ENCODE measurements around the gene LTA4H. TPM values are rescaled to one million over a fixed set of nuclear protein-coding genes. Genes with fewer than 3 reads are reported as not detected.

LTA4H gene
- total RNA-seq, 3 donors from 2014 or later, result 66.5 to 94.5 (median 67.4) TPM

- intact Hi-C loops (cut with DNase I; ENCODE audit: low total_unique reads), result no loop called here
Observed at GRCh38 chr12:95967301-95967700, 68.1 kb downstream of the LTA4H start.

GRCh38 chr12:95966287-95966870 lies 69.0 kb downstream of the LTA4H start:
- no peak for DNase-seq (ENCODE audit: low spot score in 2 of 2)
- H3K4me3 ChIP-seq, result no peak overlapping the region
- H3K9me3 ChIP-seq, result no peaks in the 10 kb centered on the region
- intact Hi-C loops (cut with DNase I; ENCODE audit: low total_unique reads), result no loop called here
- TF ChIP-seq CTCF (IDR thresholded peaks at IDR 0.05) (no peak), POLR2AphosphoS5 (IDR thresholded peaks at IDR 0.05) (no peak), POLR2A (IDR thresholded peaks at IDR 0.05) (no peak)
- H3K27ac ChIP-seq, result no peak overlapping the region
- no peaks in the 10 kb centered on the region for H3K4me1 ChIP-seq
- no peaks in the 10 kb centered on the region for H3K27me3 ChIP-seq
- no peaks in the 10 kb centered on the region for H3K36me3 ChIP-seq

More at GRCh38 chr12:95967301-95967700, 68.1 kb downstream of the LTA4H start:
- Histone ChIP-seq H3K4me1 (no peaks in the 10 kb centered on the region), H3K4me3 (no peak overlapping the region), H3K27me3 (no peaks in the 10 kb centered on the region), H3K36me3 (no peaks in the 10 kb centered on the region), H3K27ac (no peak overlapping the region), H3K9me3 (no peaks in the 10 kb centered on the region)
- DNase-seq (ENCODE audit: low spot score in 2 of 2), result no peak
- TF ChIP-seq CTCF (IDR thresholded peaks at IDR 0.05), result no peak
- TF ChIP-seq POLR2A (IDR thresholded peaks at IDR 0.05), result no peak
- no peak for TF ChIP-seq POLR2AphosphoS5 (IDR thresholded peaks at IDR 0.05)

- no peak for DNase-seq (ENCODE audit: low spot score in 2 of 2)
- H3K4me3 ChIP-seq, result no peak overlapping the region
- TF ChIP-seq POLR2A (IDR thresholded peaks at IDR 0.05), result no peak
- no peak for TF ChIP-seq POLR2AphosphoS5 (IDR thresholded peaks at IDR 0.05)
- no peak for TF ChIP-seq CTCF (IDR thresholded peaks at IDR 0.05)
- no peaks in the 10 kb centered on the region for H3K9me3 ChIP-seq
- no peaks in the 10 kb centered on the region for H3K36me3 ChIP-seq
- intact Hi-C loops (cut with DNase I; ENCODE audit: low total_unique reads), result no loop called here
- no peaks in the 10 kb centered on the region for H3K27me3 ChIP-seq
- H3K4me1 ChIP-seq, result no peaks in the 10 kb centered on the region
- no peak overlapping the region for H3K27ac ChIP-seq
Observed at GRCh38 chr12:95963096-95963495, 72.3 kb downstream of the LTA4H start.

- no peaks in the 10 kb centered on the region for H3K36me3 ChIP-seq
- H3K27me3 ChIP-seq, result no peaks in the 10 kb centered on the region
- H3K4me3 ChIP-seq, result no peak overlapping the region
- H3K27ac ChIP-seq, result no peak overlapping the region
- no peaks in the 10 kb centered on the region for H3K4me1 ChIP-seq
- intact Hi-C loops (cut with DNase I; ENCODE audit: low total_unique reads), result no loop called here
- no peak for DNase-seq (ENCODE audit: low spot score in 2 of 2)
- H3K9me3 ChIP-seq, result no peaks in the 10 kb centered on the region
- no peak for TF ChIP-seq POLR2AphosphoS5 (IDR thresholded peaks at IDR 0.05)
- no peak for TF ChIP-seq POLR2A (IDR thresholded peaks at IDR 0.05)
- TF ChIP-seq CTCF (IDR thresholded peaks at IDR 0.05), result no peak
Observed at GRCh38 chr12:95962222-95962621, 73.2 kb downstream of the LTA4H start.

- Histone ChIP-seq H3K27ac (no peak overlapping the region), H3K4me1 (no peaks in the 10 kb centered on the region), H3K36me3 (no peaks in the 10 kb centered on the region), H3K27me3 (no peaks in the 10 kb centered on the region), H3K4me3 (no peak overlapping the region), H3K9me3 (no peaks in the 10 kb centered on the region)
- intact Hi-C loops (cut with DNase I; ENCODE audit: low total_unique reads), result no loop called here
- DNase-seq (ENCODE audit: low spot score in 2 of 2), result no peak
- TF ChIP-seq POLR2AphosphoS5 (IDR thresholded peaks at IDR 0.05), result no peak
- TF ChIP-seq POLR2A (IDR thresholded peaks at IDR 0.05), result no peak
- no peak for TF ChIP-seq CTCF (IDR thresholded peaks at IDR 0.05)
Observed at GRCh38 chr12:95960241-95960640, 75.1 kb downstream of the LTA4H start.
